HUES6 (cell line): ENCODE results near the gene NFAT5.
"Not testable (repeated sequence)": the region's sequence is repeated elsewhere in the genome, so short reads cannot be mapped to it uniquely, and the experiment has no call there.

Experiments
- H3K27ac ChIP-seq: 2 replicates; pipeline ENCODE4 v1.7.0; 2013; ENCODE audit warnings: low read depth, mild to moderate bottlenecking, low read length, inconsistent platforms
- H3K27me3 ChIP-seq: 2 replicates; pipeline ENCODE4 v1.6.1; 2013; ENCODE audit warnings: low read length; ENCODE audit not compliant: control insufficient read depth, insufficient read depth
- H3K36me3 ChIP-seq: 2 replicates; pipeline ENCODE4 v1.6.1; 2013; ENCODE audit warnings: low read length; ENCODE audit not compliant: control insufficient read depth, insufficient read depth
- H3K4me1 ChIP-seq: 2 replicates; pipeline ENCODE4 v1.6.1; 2013; ENCODE audit warnings: low read length; ENCODE audit not compliant: control insufficient read depth, insufficient read depth
- H3K4me3 ChIP-seq: 2 replicates; pipeline ENCODE4 v1.5.1; 2013; ENCODE audit warnings: low read depth, low read length
- H3K9ac ChIP-seq: one replicate; pipeline ENCODE4 v1.6.1; 2013; ENCODE audit warnings: mild to moderate bottlenecking, low read length
- H3K9me3 ChIP-seq: 2 replicates; pipeline ENCODE4 v1.6.1; 2013; ENCODE audit warnings: low read depth, low read length; ENCODE audit not compliant: control insufficient read depth, insufficient read depth

Gene NFAT5, protein sequence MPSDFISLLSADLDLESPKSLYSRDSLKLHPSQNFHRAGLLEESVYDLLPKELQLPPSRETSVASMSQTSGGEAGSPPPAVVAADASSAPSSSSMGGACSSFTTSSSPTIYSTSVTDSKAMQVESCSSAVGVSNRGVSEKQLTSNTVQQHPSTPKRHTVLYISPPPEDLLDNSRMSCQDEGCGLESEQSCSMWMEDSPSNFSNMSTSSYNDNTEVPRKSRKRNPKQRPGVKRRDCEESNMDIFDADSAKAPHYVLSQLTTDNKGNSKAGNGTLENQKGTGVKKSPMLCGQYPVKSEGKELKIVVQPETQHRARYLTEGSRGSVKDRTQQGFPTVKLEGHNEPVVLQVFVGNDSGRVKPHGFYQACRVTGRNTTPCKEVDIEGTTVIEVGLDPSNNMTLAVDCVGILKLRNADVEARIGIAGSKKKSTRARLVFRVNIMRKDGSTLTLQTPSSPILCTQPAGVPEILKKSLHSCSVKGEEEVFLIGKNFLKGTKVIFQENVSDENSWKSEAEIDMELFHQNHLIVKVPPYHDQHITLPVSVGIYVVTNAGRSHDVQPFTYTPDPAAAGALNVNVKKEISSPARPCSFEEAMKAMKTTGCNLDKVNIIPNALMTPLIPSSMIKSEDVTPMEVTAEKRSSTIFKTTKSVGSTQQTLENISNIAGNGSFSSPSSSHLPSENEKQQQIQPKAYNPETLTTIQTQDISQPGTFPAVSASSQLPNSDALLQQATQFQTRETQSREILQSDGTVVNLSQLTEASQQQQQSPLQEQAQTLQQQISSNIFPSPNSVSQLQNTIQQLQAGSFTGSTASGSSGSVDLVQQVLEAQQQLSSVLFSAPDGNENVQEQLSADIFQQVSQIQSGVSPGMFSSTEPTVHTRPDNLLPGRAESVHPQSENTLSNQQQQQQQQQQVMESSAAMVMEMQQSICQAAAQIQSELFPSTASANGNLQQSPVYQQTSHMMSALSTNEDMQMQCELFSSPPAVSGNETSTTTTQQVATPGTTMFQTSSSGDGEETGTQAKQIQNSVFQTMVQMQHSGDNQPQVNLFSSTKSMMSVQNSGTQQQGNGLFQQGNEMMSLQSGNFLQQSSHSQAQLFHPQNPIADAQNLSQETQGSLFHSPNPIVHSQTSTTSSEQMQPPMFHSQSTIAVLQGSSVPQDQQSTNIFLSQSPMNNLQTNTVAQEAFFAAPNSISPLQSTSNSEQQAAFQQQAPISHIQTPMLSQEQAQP (N-terminal part only)

GRCh38 chr16:69565671-69566239 lies at the start of gene NFAT5:
TSS of gene NFAT5 (plus strand) at chr16:69565966. CDS start at chr16:69566302, 336 bp downstream.
- H3K9ac ChIP-seq: peak within 1 kb of the TSS; percentile 92
- no peaks in the 10 kb centered on the region for H3K27me3 ChIP-seq
- no peaks in the 10 kb centered on the region for H3K9me3 ChIP-seq
- peaks cover 29% of the 10 kb centered on the region for H3K4me1 ChIP-seq
- peak within 1 kb of the TSS; percentile 92 for H3K27ac ChIP-seq
- H3K36me3 ChIP-seq: 0 out of 2 replicates have a peak, but pooled peaks cover 2% of the 10 kb centered on the region
- H3K4me3 ChIP-seq: peak within 1 kb of the TSS; percentile 98

GRCh38 chr16:69517914-69518313 lies 47.9 kb upstream of the NFAT5 start:
- not testable (repeated sequence) for H3K36me3 ChIP-seq, H3K9me3 ChIP-seq, H3K4me1 ChIP-seq, H3K9ac ChIP-seq, H3K4me3 ChIP-seq, H3K27me3 ChIP-seq, H3K27ac ChIP-seq

- no peaks in the 10 kb centered on the region for H3K27me3 ChIP-seq
Observed at GRCh38 chr16:69520413-69520799, 45.4 kb upstream of the NFAT5 start.

DNA sequence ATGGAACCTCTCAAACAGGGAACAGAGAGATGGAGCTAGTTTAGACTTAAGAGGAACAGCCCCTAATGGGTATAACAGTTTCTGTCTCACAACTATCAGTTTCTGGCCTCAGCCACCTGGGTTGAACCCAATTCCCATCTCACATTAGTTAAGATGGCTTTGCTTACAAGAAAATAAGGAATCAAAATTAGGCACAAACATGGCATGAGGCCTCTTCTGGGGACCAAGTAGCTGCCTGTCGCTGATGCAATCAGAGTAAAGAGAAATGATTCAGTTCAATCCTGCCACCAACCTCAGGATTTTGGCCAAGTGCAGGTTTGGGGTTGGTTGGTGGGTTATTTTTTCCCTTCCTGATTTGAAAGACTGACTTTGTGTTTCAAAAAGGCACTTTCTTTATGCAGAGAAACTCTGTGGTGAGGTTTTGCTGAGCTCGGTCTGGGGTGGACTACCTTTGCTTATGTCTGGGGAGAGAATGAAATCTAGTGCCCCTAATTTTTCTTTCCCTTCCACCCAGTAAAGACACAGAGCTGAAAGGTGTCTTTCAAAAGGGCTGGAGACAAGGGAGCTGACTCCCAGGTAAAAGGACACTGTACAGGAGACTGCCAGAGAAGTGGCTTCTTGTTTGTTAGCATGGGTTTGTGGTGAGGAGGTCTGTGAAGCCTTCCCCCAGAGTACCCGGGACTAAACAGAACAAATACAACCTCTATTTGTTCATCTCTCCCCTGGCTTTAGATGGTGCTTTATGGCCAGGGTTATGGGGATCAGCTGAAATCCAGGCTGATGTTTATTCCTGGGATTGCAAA lies 44.8 kb upstream of the NFAT5 start:
- Histone ChIP-seq H3K27me3 (no peaks in the 10 kb centered on the region), H3K27ac (no peak overlapping the region), H3K9me3 (no peaks in the 10 kb centered on the region), H3K4me1 (peaks cover 8% of the 10 kb centered on the region; the same call in 1 of the 2 replicates), H3K4me3 (no peak overlapping the region), H3K36me3 (no peaks in the 10 kb centered on the region), H3K9ac (no peak overlapping the region)

More at GRCh38 chr16:69520413-69520799, 45.4 kb upstream of the NFAT5 start:
- no peaks in the 10 kb centered on the region for H3K36me3 ChIP-seq
- H3K9me3 ChIP-seq: no peaks in the 10 kb centered on the region
- no peak overlapping the region for H3K4me3 ChIP-seq
- peaks cover 8% of the 10 kb centered on the region; the same call in 1 of the 2 replicates for H3K4me1 ChIP-seq
- H3K9ac ChIP-seq: no peak overlapping the region
- H3K27ac ChIP-seq: no peak overlapping the region

- H3K4me1 ChIP-seq: peaks cover 8% of the 10 kb centered on the region; the same call in 1 of the 2 replicates
Observed at GRCh38 chr16:69522041-69522578, 43.7 kb upstream of the NFAT5 start.

GRCh38 chr16:69522732-69523404 lies 42.9 kb upstream of the NFAT5 start:
- H3K9me3 ChIP-seq: no peaks in the 10 kb centered on the region
- no peaks in the 10 kb centered on the region for H3K36me3 ChIP-seq
- H3K9ac ChIP-seq: no peak overlapping the region
- H3K4me1 ChIP-seq: peaks cover 8% of the 10 kb centered on the region; the same call in 1 of the 2 replicates
- H3K27ac ChIP-seq: no peak overlapping the region
- no peak overlapping the region for H3K4me3 ChIP-seq
- H3K27me3 ChIP-seq: no peaks in the 10 kb centered on the region

More at GRCh38 chr16:69522041-69522578, 43.7 kb upstream of the NFAT5 start:
- no peak overlapping the region for H3K27ac ChIP-seq
- no peaks in the 10 kb centered on the region for H3K9me3 ChIP-seq
- H3K36me3 ChIP-seq: no peaks in the 10 kb centered on the region
- no peak overlapping the region for H3K9ac ChIP-seq
- H3K4me3 ChIP-seq: no peak overlapping the region
- H3K27me3 ChIP-seq: no peaks in the 10 kb centered on the region

GRCh38 chr16:69523566-69524305 lies 42.0 kb upstream of the NFAT5 start:
- Histone ChIP-seq H3K9me3 (no peaks in the 10 kb centered on the region), H3K36me3 (no peaks in the 10 kb centered on the region), H3K9ac (no peak overlapping the region), H3K4me3 (no peak overlapping the region), H3K27me3 (no peaks in the 10 kb centered on the region), H3K4me1 (peaks cover 8% of the 10 kb centered on the region; the same call in 1 of the 2 replicates), H3K27ac (no peak overlapping the region)

DNA sequence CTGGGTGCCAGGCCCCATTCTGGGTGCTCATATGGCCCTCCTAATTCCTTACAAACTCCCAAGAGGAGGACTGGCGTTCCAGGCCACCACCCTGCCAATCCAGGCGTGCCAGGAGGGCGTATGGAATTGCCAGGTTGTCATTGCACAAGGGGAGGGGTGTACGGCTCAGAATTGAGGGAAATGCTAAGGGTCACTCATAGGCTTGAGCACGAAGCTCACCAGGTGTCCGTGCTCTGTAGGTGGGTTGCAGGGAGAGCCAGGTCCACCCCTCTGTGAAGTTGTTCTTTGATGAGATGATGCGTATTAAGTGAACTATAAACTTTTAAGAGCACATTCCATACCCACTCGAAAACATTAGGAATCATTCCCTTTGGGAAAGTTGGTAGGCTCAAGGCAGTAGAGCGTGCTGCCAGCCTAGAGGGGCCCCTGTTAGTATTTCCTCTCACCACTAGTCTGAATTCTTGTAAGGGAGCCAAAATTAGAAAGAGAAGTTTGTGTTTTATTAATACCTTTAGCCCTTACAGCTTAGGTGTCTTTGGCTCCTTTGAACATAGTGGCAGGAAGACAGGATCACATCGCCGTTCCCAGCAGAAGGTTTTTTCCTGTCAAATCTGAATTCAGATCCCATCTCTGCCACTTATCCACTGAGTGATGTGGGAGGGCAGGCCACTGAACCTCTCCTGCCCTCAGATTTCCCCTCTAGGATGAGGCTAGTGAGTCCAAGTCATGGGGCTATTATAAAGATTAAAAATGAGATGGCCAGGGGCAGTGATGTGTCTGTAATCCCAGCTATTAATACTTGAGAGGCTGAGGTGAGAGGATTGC lies 38.7 kb upstream of the NFAT5 start:
- Histone ChIP-seq H3K9ac (no peak overlapping the region), H3K36me3 (no peaks in the 10 kb centered on the region), H3K27ac (no peak overlapping the region)

More for the DNA sequence above, 38.7 kb upstream of the NFAT5 start:
- Histone ChIP-seq H3K4me1 (peaks cover 19% of the 10 kb centered on the region), H3K9me3 (no peaks in the 10 kb centered on the region), H3K27me3 (no peaks in the 10 kb centered on the region), H3K4me3 (no peak overlapping the region)
